ENCODE results near the gene CRYZL1. TPM values are rescaled to one million over a fixed set of nuclear protein-coding genes. Genes with fewer than 3 reads are reported as not detected.
"Not testable (repeated sequence)": the region's sequence is repeated elsewhere in the genome, so short reads cannot be mapped to it uniquely, and the experiment has no call there.

The CRYZL1 gene
- total RNA-seq, 1 donor from 2014 or later = 30.7 TPM

- H3K79me2 ChIP-seq (ENCODE audit: insufficient read depth, low read length) = peaks cover 77% of the 10 kb centered on the region
- no peak for FAIRE-seq
Observed at GRCh38 chr21:33680870-33681269, 39.3 kb upstream of the CRYZL1 start.

GRCh38 chr21:33677450-33677849, 35.9 kb upstream of the CRYZL1 start:
- FAIRE-seq = no peak
- Mint-ChIP-seq H3K36me3 (ENCODE audit: low read depth, unreplicated experiment) (peaks cover 5% of the 10 kb centered on the region), H3K4me3 (ENCODE audit: unreplicated experiment) (no peak overlapping the region), H3K27ac (ENCODE audit: unreplicated experiment) (no peak overlapping the region), H3K27me3 (ENCODE audit: low read depth, unreplicated experiment) (no peaks in the 10 kb centered on the region), H3K4me1 (ENCODE audit: low read depth, unreplicated experiment) (peaks cover 9% of the 10 kb centered on the region), H3K9me3 (ENCODE audit: unreplicated experiment) (no peaks in the 10 kb centered on the region)
- TF ChIP-seq CTCF (IDR thresholded peaks at IDR 0.05; ENCODE audit: insufficient read depth, low read depth, low read length) (no peak), EZH2 (IDR thresholded peaks at IDR 0.05; ENCODE audit: insufficient read depth, low read length) (no peak)
- Histone ChIP-seq H3K27ac (ENCODE audit: low read depth, low read length) (no peak overlapping the region), H3K9ac (ENCODE audit: low read length) (no peak overlapping the region), H3K4me3 (ENCODE audit: insufficient read depth, low read depth, low read length) (no peak overlapping the region), H3K4me2 (ENCODE audit: low read length) (no peak overlapping the region), H4K20me1 (ENCODE audit: insufficient read depth, low read length) (peaks cover 33% of the 10 kb centered on the region), H3K4me1 (ENCODE audit: insufficient read depth, low read length) (peaks cover under 1% of the 10 kb centered on the region), H3K9me3 (ENCODE audit: insufficient read depth, low read depth, low read length) (no peaks in the 10 kb centered on the region), H3K27me3 (ENCODE audit: insufficient read depth, low read length) (no peaks in the 10 kb centered on the region), H2AFZ (ENCODE audit: low read depth, low read length) (no peak overlapping the region), H3K36me3 (ENCODE audit: insufficient read depth, low read length) (no peaks in the 10 kb centered on the region), H3K79me2 (ENCODE audit: insufficient read depth, low read length) (peaks cover 87% of the 10 kb centered on the region)
- no peak for DNase-seq (ENCODE audit: low read depth)

More at GRCh38 chr21:33680870-33681269, 39.3 kb upstream of the CRYZL1 start:
- H3K4me1 ChIP-seq (ENCODE audit: insufficient read depth, low read length) = peaks cover 33% of the 10 kb centered on the region
- Mint-ChIP-seq H3K4me3 (ENCODE audit: unreplicated experiment) (no peak overlapping the region), H3K36me3 (ENCODE audit: low read depth, unreplicated experiment) (peaks cover 5% of the 10 kb centered on the region), H3K27me3 (ENCODE audit: low read depth, unreplicated experiment) (no peaks in the 10 kb centered on the region), H3K4me1 (ENCODE audit: low read depth, unreplicated experiment) (peaks cover 33% of the 10 kb centered on the region), H3K9me3 (ENCODE audit: unreplicated experiment) (no peaks in the 10 kb centered on the region), H3K27ac (ENCODE audit: unreplicated experiment) (no peak overlapping the region)
- H3K27ac ChIP-seq (ENCODE audit: low read depth, low read length) = no peak overlapping the region
- H3K9me3 ChIP-seq (ENCODE audit: insufficient read depth, low read depth, low read length) = no peaks in the 10 kb centered on the region
- peaks cover 12% of the 10 kb centered on the region for H4K20me1 ChIP-seq (ENCODE audit: insufficient read depth, low read length)
- DNase-seq (ENCODE audit: low read depth) = no peak
- no peaks in the 10 kb centered on the region for H3K27me3 ChIP-seq (ENCODE audit: insufficient read depth, low read length)
- H3K9ac ChIP-seq (ENCODE audit: low read length) = no peak overlapping the region
- no peaks in the 10 kb centered on the region for H3K36me3 ChIP-seq (ENCODE audit: insufficient read depth, low read length)
- no peak overlapping the region for H2AFZ ChIP-seq (ENCODE audit: low read depth, low read length)
- H3K4me3 ChIP-seq (ENCODE audit: insufficient read depth, low read depth, low read length) = no peak overlapping the region
- TF ChIP-seq CTCF (IDR thresholded peaks at IDR 0.05; ENCODE audit: insufficient read depth, low read depth, low read length) = no peak
- TF ChIP-seq EZH2 (IDR thresholded peaks at IDR 0.05; ENCODE audit: insufficient read depth, low read length) = no peak
- H3K4me2 ChIP-seq (ENCODE audit: low read length) = no peak overlapping the region

GRCh38 chr21:33676666-33677065, 35.1 kb upstream of the CRYZL1 start:
- not testable (repeated sequence) for H3K27ac ChIP-seq (ENCODE audit: low read depth, low read length); H3K4me1 ChIP-seq (ENCODE audit: insufficient read depth, low read length); H2AFZ ChIP-seq (ENCODE audit: low read depth, low read length); H3K9ac ChIP-seq (ENCODE audit: low read length); H3K9me3 ChIP-seq (ENCODE audit: insufficient read depth, low read depth, low read length); H3K9me3 Mint-ChIP-seq (ENCODE audit: unreplicated experiment); H3K4me2 ChIP-seq (ENCODE audit: low read length); H3K36me3 ChIP-seq (ENCODE audit: insufficient read depth, low read length); H3K36me3 Mint-ChIP-seq (ENCODE audit: low read depth, unreplicated experiment); FAIRE-seq; H3K27me3 Mint-ChIP-seq (ENCODE audit: low read depth, unreplicated experiment); H3K4me3 Mint-ChIP-seq (ENCODE audit: unreplicated experiment); DNase-seq (ENCODE audit: low read depth); H3K4me3 ChIP-seq (ENCODE audit: insufficient read depth, low read depth, low read length); H3K27me3 ChIP-seq (ENCODE audit: insufficient read depth, low read length); H3K27ac Mint-ChIP-seq (ENCODE audit: unreplicated experiment)
- H4K20me1 ChIP-seq (ENCODE audit: insufficient read depth, low read length) = peaks cover 33% of the 10 kb centered on the region
- H3K4me1 Mint-ChIP-seq (ENCODE audit: low read depth, unreplicated experiment) = peaks cover 12% of the 10 kb centered on the region
- peaks cover 90% of the 10 kb centered on the region for H3K79me2 ChIP-seq (ENCODE audit: insufficient read depth, low read length)
